GM21723 (cell line): ENCODE measurements around the gene PFKFB1.

ENCODE experiments used
- ATAC-seq: cut with Tn5 transposase; IDR thresholded peaks from one replicate; pipeline ENCODE4 v1.9.1; 2021; ENCODE audit warnings: mild to moderate bottlenecking, moderate library complexity; ENCODE audit not compliant: unreplicated experiment

Gene PFKFB1

GRCh38 chrX:54994099-54994498 lies at the start of gene PFKFB1:
Gene PFKFB1, minus strand, starts transcription at chrX:54994188. Its CDS starts 181 bp downstream, at chrX:54994007.
- ATAC-seq, result no peak

- ATAC-seq, result no peak
Observed at GRCh38 chrX:55041514-55041913, 47.5 kb upstream of the PFKFB1 start.

- ATAC-seq, result no peak
Observed at GRCh38 chrX:55039471-55039870, 45.5 kb upstream of the PFKFB1 start.

- ATAC-seq, result no peak
Observed at GRCh38 chrX:55033429-55033828, 39.4 kb upstream of the PFKFB1 start.

GRCh38 chrX:55030271-55031205 lies 36.5 kb upstream of the PFKFB1 start, which contains the start of gene ALAS2:
Gene ALAS2, minus strand, starts transcription at chrX:55030977. Its CDS starts 4,977 bp downstream, at chrX:55026000.
- ATAC-seq, result no peak

- ATAC-seq, result no peak
Observed at GRCh38 chrX:55029291-55029690, 35.3 kb upstream of the PFKFB1 start.

GRCh38 chrX:55028611-55029010 lies 34.6 kb upstream of the PFKFB1 start:
- ATAC-seq, result no peak

GRCh38 chrX:55028040-55028439 lies 34.1 kb upstream of the PFKFB1 start:
- no peak for ATAC-seq

- no peak for ATAC-seq
Observed at GRCh38 chrX:55026840-55027239, 32.9 kb upstream of the PFKFB1 start.

GRCh38 chrX:55026143-55026542 lies 32.2 kb upstream of the PFKFB1 start:
- ATAC-seq, result no peak

GRCh38 chrX:55014897-55015299 lies 20.9 kb upstream of the PFKFB1 start:
- no peak for ATAC-seq

GRCh38 chrX:55011294-55011693 lies 17.3 kb upstream of the PFKFB1 start:
- ATAC-seq, result no peak

GRCh38 chrX:55008571-55009358 lies 14.8 kb upstream of the PFKFB1 start:
- no peak for ATAC-seq

GRCh38 chrX:55007656-55008055 lies 13.7 kb upstream of the PFKFB1 start:
- no peak for ATAC-seq

- ATAC-seq, result no peak
Observed at GRCh38 chrX:55006827-55007621, 13.0 kb upstream of the PFKFB1 start.

- ATAC-seq, result no peak
Observed at GRCh38 chrX:55005256-55005655, 11.3 kb upstream of the PFKFB1 start.

GRCh38 chrX:55004231-55004630 lies 10.2 kb upstream of the PFKFB1 start:
- ATAC-seq, result no peak

- ATAC-seq, result peak; percentile 94
Observed at GRCh38 chrX:54999717-55000598, 6.0 kb upstream of the PFKFB1 start, which contains the start of gene APEX2. Gene APEX2, plus strand, starts transcription at chrX:55000363. Its CDS starts 60 bp downstream, at chrX:55000423.

GRCh38 chrX:54995621-54996020 lies 1.6 kb upstream of the PFKFB1 start:
- no peak for ATAC-seq
